Kidney (tissue), 14 donors: ENCODE data around the gene ZNF75A. TPM values are rescaled to one million over a fixed set of nuclear protein-coding genes. Genes with fewer than 3 reads are reported as not detected.

Experiments used
- DNase-seq, 5 donors: peaks; one replicate each; pipeline ENCODE4 v3.0.0-alpha.2; 2013 to 2020
- FAIRE-seq: peaks from 2 replicates; lab custom pipeline; 2012; peaks lifted over from hg19 to GRCh38; lab: Jason Lieb, UNC
- H3K27ac ChIP-seq, 2 donors: one replicate each; pipeline ENCODE4 v1.7.0; 2013; ENCODE audit warnings: low read depth in 2 of 2, low read length in 2 of 2, inconsistent platforms in 1 of 2
- H3K27me3 ChIP-seq: one replicate; pipeline ENCODE4 v1.7.1; 2013; ENCODE audit warnings: low read length, inconsistent platforms; ENCODE audit not compliant: control insufficient read depth, insufficient read depth
- H3K36me3 ChIP-seq, 3 donors: one replicate each; pipeline versions ENCODE4 v1.7.0 to v1.7.1; 2013; ENCODE audit warnings: low read length in 3 of 3, control low read depth in 1 of 3, inconsistent platforms in 1 of 3; ENCODE audit not compliant: insufficient read depth in 3 of 3, control insufficient read depth in 2 of 3
- H3K4me1 ChIP-seq, 3 donors: one replicate each; pipeline versions ENCODE4 v1.7.0 to v1.7.1; 2013; ENCODE audit warnings: low read length in 3 of 3, inconsistent platforms in 1 of 3, low read depth in 1 of 3; ENCODE audit not compliant: control insufficient read depth in 2 of 3, insufficient read depth in 2 of 3
- H3K4me3 ChIP-seq, 3 donors: one replicate each; pipeline versions ENCODE4 v1.7.0 to v1.8.1; 2013; ENCODE audit warnings: low read length in 3 of 3, control low read depth in 1 of 3, inconsistent platforms in 1 of 3
- H3K9ac ChIP-seq, 3 donors: one replicate each; pipeline versions ENCODE4 v1.7.0 to v1.7.1; 2013; ENCODE audit warnings: low read length in 3 of 3, control low read depth in 1 of 3, inconsistent platforms in 1 of 3
- H3K9me3 ChIP-seq, 3 donors: one replicate each; pipeline versions ENCODE4 v1.7.0 to v1.7.1; 2013; ENCODE audit warnings: low read length in 3 of 3, control low read depth in 1 of 3, inconsistent platforms in 1 of 3; ENCODE audit not compliant: control insufficient read depth in 2 of 3, insufficient read depth in 1 of 3
- CTCF ChIP-seq: IDR thresholded peaks from 3 replicates; pipeline ENCODE4 v1.5.1; 2012; ENCODE audit warnings: mild to moderate bottlenecking, moderate library complexity, borderline replicate concordance; ENCODE audit not compliant: insufficient read depth; ENCODE audit errors: extremely low read depth
- intact Hi-C: fragments of 100-400 bp; cut with DNase I; formaldehyde crosslinking; loops from one replicate; pipeline ENCODE4 v1.11.1; 2022
- polyA plus RNA-seq: library from polyadenylated mRNA; stranded (reverse); fragments of 350-450 nt; fragmentation: Illumina TruSeq; extraction: RNeasy Lipid Tissue Mini Kit (QIAGEN cat#74804); gene quantifications from one replicate; pipeline ENCODE4 v1.2.3, GENCODE V29; 2014; ENCODE audit warnings: low read depth, low replicate concordance; ENCODE audit not compliant: insufficient read depth
- total RNA-seq: library from RNA; stranded (reverse); fragmentation: NEBNext Ultra II Directional; extraction: Animal tissue kit (Norgen Biotek cat#: 25700); gene quantifications from one replicate; pipeline ENCODE4 v1.2.1, GENCODE V29; 2021
- donor health status: control.
- donor health status: control.
- donor health status: control.
- donor health status: control.
- donor health status: control.
- donor health status: DM: yes; HTN: yes; CAD: no.
- donor health status: Normal renal cell carcinoma (clear cell type).

Gene ZNF75A
- total and polyA plus RNA-seq, 2 donors from 2014 or later: 14.3 to 41.3 TPM

- Histone ChIP-seq H3K27me3 (no peaks in the 10 kb centered on the region), H3K9me3 (peaks cover under 1 to 9% (median 1%) of the 10 kb centered on the region in 3 donors), H3K36me3 (no peaks in the 10 kb centered on the region), H3K27ac (no peak overlapping the region), H3K4me3 (no peak overlapping the region), H3K4me1 (no peaks in the 10 kb centered on the region), H3K9ac (no peak overlapping the region)
- no peak for TF ChIP-seq CTCF
- intact Hi-C loops: no loop called here
- no peak for FAIRE-seq
- no peak for DNase-seq
Observed at GRCh38 chr16:3327514-3327913, 22.2 kb downstream of the ZNF75A start.

- no peaks in the 10 kb centered on the region for H3K4me1 ChIP-seq
- peaks cover 0 to 7% (median 1%) of the 10 kb centered on the region in 3 donors for H3K9me3 ChIP-seq
- no peak overlapping the region for H3K27ac ChIP-seq
- TF ChIP-seq CTCF: no peak
- intact Hi-C loops: no loop called here
- no peak overlapping the region for H3K4me3 ChIP-seq
- H3K36me3 ChIP-seq: no peaks in the 10 kb centered on the region
- H3K9ac ChIP-seq: no peak overlapping the region
- FAIRE-seq (no peak), DNase-seq (no peak)
- no peaks in the 10 kb centered on the region for H3K27me3 ChIP-seq
Observed at GRCh38 chr16:3328104-3328503, 22.8 kb downstream of the ZNF75A start.

- intact Hi-C loops: no loop called here
- no peak overlapping the region for H3K9ac ChIP-seq
- no peaks in the 10 kb centered on the region for H3K4me1 ChIP-seq
- peaks cover 0 to 2% (median 1%) of the 10 kb centered on the region in 3 donors for H3K9me3 ChIP-seq
- DNase-seq (no peak), FAIRE-seq (no peak)
- no peak overlapping the region for H3K4me3 ChIP-seq
- no peak overlapping the region for H3K27ac ChIP-seq
- no peaks in the 10 kb centered on the region for H3K27me3 ChIP-seq
- no peak for TF ChIP-seq CTCF
- no peaks in the 10 kb centered on the region for H3K36me3 ChIP-seq
Observed at GRCh38 chr16:3328643-3329042, 23.3 kb downstream of the ZNF75A start.

- Histone ChIP-seq H3K9me3 (no peaks in the 10 kb centered on the region), H3K9ac (no peak overlapping the region), H3K4me1 (no peaks in the 10 kb centered on the region), H3K4me3 (no peak overlapping the region), H3K36me3 (no peaks in the 10 kb centered on the region), H3K27me3 (no peaks in the 10 kb centered on the region), H3K27ac (no peak overlapping the region)
- TF ChIP-seq CTCF: no peak
- FAIRE-seq: no peak
- intact Hi-C loops: no loop called here
- DNase-seq: no peak
Observed at GRCh38 chr16:3346041-3346440, 40.7 kb downstream of the ZNF75A start.
